Measurements from ENCODE around the gene NECAB3.

- TF ChIP-seq POLR2A (IDR thresholded peaks at IDR 0.05; ENCODE audit: low read depth, low read length) (no peak), EZH2 (IDR thresholded peaks at IDR 0.05; ENCODE audit: borderline replicate concordance, low read depth, low read length, severe bottlenecking) (no peak)
Observed at GRCh38 chr20:33655164-33655563, 19.1 kb downstream of the NECAB3 start.

Measured in endothelial cell of umbilical vein (primary cell).